IMR-90 (cell line): Measurements from ENCODE around the gene ACP2. TPM values are rescaled to one million over a fixed set of nuclear protein-coding genes. Genes with fewer than 3 reads are reported as not detected.

Source experiments
- ATAC-seq: fragments of 200-7000 bp; cut with Tn5 transposase; 2 replicates; pipeline ENCODE4 v1.9.1; 2020; ENCODE audit warnings: low read depth, mild to moderate bottlenecking, moderate library complexity
- BruUV-seq: library from RNA; stranded (reverse); fragments of 400-500 nt; replicated peaks from 2 replicates; lab custom pipeline; 2021; lab: Mats Ljungman, UMichigan
- CTCF ChIA-PET: fragments of 300-600 bp; formaldehyde crosslinking; extraction: SDS; loops from one replicate; lab custom pipeline; 2021; ENCODE audit warnings: antibody characterized with exemption; lab: Yijun Ruan, JAX
- POLR2A ChIA-PET: fragments of 300-600 bp; sonication (Branson Sonifier 250); formaldehyde crosslinking; loops from one replicate; lab custom pipeline; 2022; ENCODE audit warnings: antibody characterized with exemption; ENCODE audit not compliant: unreplicated experiment; lab: Charles Lee
- DNase-seq: peaks from one replicate; pipeline ENCODE4 v3.0.0; 2013
- H2AFZ ChIP-seq: replicated peaks from 2 replicates; pipeline ENCODE3; 2013; ENCODE audit warnings: low read length, mild to moderate bottlenecking; ENCODE audit not compliant: poor library complexity
- H2AK5ac ChIP-seq: 2 replicates; pipeline ENCODE4 v1.6.1; 2013; ENCODE audit warnings: low read depth, low read length, inconsistent platforms
- H2AK9ac ChIP-seq: replicated peaks from 2 replicates; pipeline ENCODE3; 2013; ENCODE audit warnings: mild to moderate bottlenecking, low read depth, low read length, moderate library complexity; ENCODE audit not compliant: poor library complexity
- H2BK120ac ChIP-seq: 2 replicates; pipeline ENCODE4 v1.6.1; 2013; ENCODE audit warnings: low read depth, low read length, inconsistent platforms
- H2BK15ac ChIP-seq: 3 replicates; pipeline ENCODE4 v1.6.1; 2013; ENCODE audit warnings: low read depth, low read length, inconsistent platforms
- H2BK20ac ChIP-seq: 2 replicates; pipeline ENCODE4 v1.6.1; 2013; ENCODE audit warnings: low read depth, mild to moderate bottlenecking, inconsistent platforms, low read length, moderate library complexity
- H2BK5ac ChIP-seq: 2 replicates; pipeline ENCODE4 v1.6.1; 2013; ENCODE audit warnings: mild to moderate bottlenecking, low read depth, low read length, inconsistent platforms; ENCODE audit not compliant: poor library complexity, severe bottlenecking
- H3K14ac ChIP-seq: replicated peaks from 2 replicates; pipeline ENCODE4 v1.6.1; 2013; ENCODE audit warnings: low read depth, low read length, inconsistent platforms
- H3K18ac ChIP-seq: 2 replicates; pipeline ENCODE4 v1.6.1; 2013; ENCODE audit warnings: low read depth, low read length, control low read depth
- H3K23ac ChIP-seq: 2 replicates; pipeline ENCODE4 v1.6.1; 2013; ENCODE audit warnings: low read depth, low read length, inconsistent platforms
- H3K27ac ChIP-seq: 2 replicates; pipeline ENCODE4 v1.5.1; 2013; ENCODE audit warnings: mild to moderate bottlenecking, control low read depth, low read length; ENCODE audit not compliant: insufficient read depth
- H3K27me3 ChIP-seq: 2 replicates; pipeline ENCODE4 v1.6.1; 2013; ENCODE audit warnings: low read length; ENCODE audit not compliant: control insufficient read depth, insufficient read depth
- H3K36me3 ChIP-seq: 2 replicates; pipeline ENCODE4 v1.6.1; 2013; ENCODE audit warnings: low read length, mixed read lengths; ENCODE audit not compliant: control insufficient read depth, insufficient read depth
- H3K4ac ChIP-seq: 2 replicates; pipeline ENCODE4 v1.6.1; 2013; ENCODE audit warnings: low read depth, low read length, inconsistent platforms
- H3K4me1 ChIP-seq: 2 replicates; pipeline ENCODE4 v1.6.1; 2013; ENCODE audit warnings: low read length, mixed read lengths; ENCODE audit not compliant: control insufficient read depth, insufficient read depth
- H3K4me2 ChIP-seq: 2 replicates; pipeline ENCODE4 v1.6.1; 2013; ENCODE audit warnings: low read depth, mild to moderate bottlenecking, control low read depth, low read length, moderate library complexity
- H3K4me3 ChIP-seq: 2 replicates; pipeline ENCODE4 v1.5.1; 2013; ENCODE audit warnings: low read depth, mild to moderate bottlenecking, control low read depth, low read length, moderate library complexity; ENCODE audit not compliant: insufficient read depth
- H3K56ac ChIP-seq: 2 replicates; pipeline ENCODE4 v1.6.1; 2013; ENCODE audit warnings: low read length, inconsistent platforms; ENCODE audit not compliant: insufficient read depth; ENCODE audit errors: extremely low read depth
- H3K79me1 ChIP-seq, 2 experiments: 2 replicates each; pipeline ENCODE4 v1.6.1; 2013; ENCODE audit warnings: low read length in 2 of 2, inconsistent platforms in 1 of 2, low read depth in 1 of 2
- H3K9ac ChIP-seq: 2 replicates; pipeline ENCODE4 v1.6.1; 2013; ENCODE audit warnings: low read depth, low read length, control low read depth
- H3K9me1 ChIP-seq: 2 replicates; pipeline ENCODE4 v1.6.1; 2013; ENCODE audit warnings: low read length, inconsistent platforms; ENCODE audit not compliant: insufficient read depth
- H3K9me3 ChIP-seq: 2 replicates; pipeline ENCODE4 v1.6.1; 2013; ENCODE audit warnings: low read length; ENCODE audit not compliant: control insufficient read depth, insufficient read depth
- H4K20me1 ChIP-seq: 2 replicates; pipeline ENCODE4 v1.6.1; 2013; ENCODE audit warnings: low read length, inconsistent platforms; ENCODE audit not compliant: insufficient read depth
- H4K5ac ChIP-seq: 2 replicates; pipeline ENCODE4 v1.6.1; 2013; ENCODE audit warnings: mild to moderate bottlenecking, low read depth, low read length, control low read depth
- H4K8ac ChIP-seq, 2 experiments: 2 replicates each; pipeline ENCODE4 v1.6.1; 2013; ENCODE audit warnings: low read depth in 2 of 2, low read length in 2 of 2, control low read depth in 1 of 2, inconsistent platforms in 1 of 2
- H4K91ac ChIP-seq: 2 replicates; pipeline ENCODE4 v1.6.1; 2013; ENCODE audit warnings: low read depth, low read length, inconsistent platforms; ENCODE audit not compliant: insufficient read depth
- BHLHE40 ChIP-seq: fragments of 150-350 bp; IDR thresholded peaks from 2 replicates; pipeline ENCODE4 v1.6.1; 2016; ENCODE audit warnings: mild to moderate bottlenecking, low read depth, low read length
- MAZ ChIP-seq: IDR thresholded peaks from 2 replicates; pipeline ENCODE4 v1.6.1; 2012; ENCODE audit warnings: low read depth, mild to moderate bottlenecking, low read length, improper control_type of control experiment, moderate library complexity, borderline replicate concordance
- WGBS, 2 experiments: methylation state at CpG; one replicate each; pipeline versions ENCODE4 v1.1.5 to v1.1.7; 2013; ENCODE audit warnings: missing lambda C conversion rate in 2 of 2; ENCODE audit not compliant: insufficient read length in 1 of 2; ENCODE audit errors: extremely low coverage in 2 of 2; 5-methylcytosine and 5-hydroxymethylcytosine counted together
- dilution Hi-C: fragments of 300-500 bp; cut with HindIII; formaldehyde crosslinking; loops from one replicate; pipeline ENCODE4 v1.14.3; 2018; ENCODE audit warnings: low sequenced_read_pairs; ENCODE audit not compliant: unreplicated experiment
- in situ Hi-C: fragments of 300-500 bp; cut with MboI; formaldehyde crosslinking; loops from 3 replicates; pipeline ENCODE4 v1.14.3; 2019; ENCODE audit warnings: low sequenced_read_pairs, inconsistent platforms, mixed read lengths
- intact Hi-C: fragments of 100-400 bp; cut with micrococcal nuclease; formaldehyde crosslinking; loops from 2 replicates; pipeline ENCODE4 v1.10.0; 2022
- polyA plus RNA-seq, 3 experiments: library from polyadenylated mRNA; depleted of rRNA; stranded (reverse); fragments of >200 nt; gene quantifications; 2 replicates each; pipeline ENCODE4 v1.2.3, GENCODE V29; 2012; ENCODE audit warnings: low replicate concordance in 1 of 3
- total RNA-seq: library from RNA; depleted of rRNA; stranded (reverse); fragments of >200 nt; gene quantifications from 2 replicates; pipeline ENCODE4 v1.2.3, GENCODE V29; 2012

ACP2 gene
- total and polyA plus RNA-seq, 2 of the 4 experiments (the other 2 are of a cell fraction), result 17.7 to 23.6 TPM

DNA sequence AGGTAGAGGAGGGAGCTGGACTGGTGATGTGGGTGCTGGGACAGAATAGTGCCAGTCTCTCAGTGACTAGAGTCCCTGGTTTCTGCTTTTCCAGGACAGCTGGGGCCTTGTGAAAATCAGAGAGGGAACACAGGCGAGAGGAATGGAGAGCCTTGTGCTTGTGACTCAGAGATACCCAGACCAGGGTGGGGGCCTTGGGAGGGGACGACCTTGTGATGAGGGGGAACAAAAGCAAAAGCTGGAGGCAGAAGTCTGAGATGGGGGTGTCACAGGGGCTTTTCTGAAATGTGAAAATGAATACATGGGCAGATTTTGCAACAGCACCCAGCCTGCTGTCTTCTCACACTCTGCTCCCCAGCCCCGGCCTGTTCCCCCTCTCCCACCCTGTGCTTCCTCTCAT, 5.8 kb upstream of the ACP2 start:
- no peak overlapping the region for H3K4me3 ChIP-seq
- peak overlapping the region; percentile 66 for H3K18ac ChIP-seq
- H2AK9ac ChIP-seq, result peak overlapping the region; percentile 5
- H3K36me3 ChIP-seq, result no peaks in the 10 kb centered on the region
- H4K20me1 ChIP-seq, result no peaks in the 10 kb centered on the region
- peaks cover 7 to 43% of the 10 kb centered on the region in 2 experiments for H3K79me1 ChIP-seq
- CTCF ChIA-PET, result no interaction called here
- H3K4me2 ChIP-seq, result peak overlapping the region; percentile 48
- H4K8ac ChIP-seq, result peak overlapping the region; percentile 92 to 96; a peak in 3 of 4 replicates
- H3K56ac ChIP-seq, result no peak overlapping the region
- H3K9me3 ChIP-seq, result no peaks in the 10 kb centered on the region
- POLR2A ChIA-PET, result interaction anchor here (0.6 kb wide), 1 partner anchor 69 kb away, joined by 4 read pairs; no protein-coding TSS in a partner anchor
- dilution Hi-C loops (no loop called here), in situ Hi-C loops (no loop called here), intact Hi-C loops (no loop called here)
- H2BK120ac ChIP-seq, result peak overlapping the region; percentile 89; the same call in 1 of the 2 replicates
- peak overlapping the region; percentile 53 for H2BK5ac ChIP-seq
- 0 out of 2 replicates have a peak, but pooled peaks have one; percentile 44 for TF ChIP-seq MAZ
- no peak for TF ChIP-seq BHLHE40
- H2AFZ ChIP-seq, result peak overlapping the region; percentile 81
- peak overlapping the region; percentile 72 for H3K27ac ChIP-seq
- peaks cover 11% of the 10 kb centered on the region for H3K9me1 ChIP-seq
- H3K9ac ChIP-seq, result peak overlapping the region; percentile 47
- H3K27me3 ChIP-seq, result no peaks in the 10 kb centered on the region
- peak overlapping the region; percentile 59 for H2AK5ac ChIP-seq
- peak overlapping the region; percentile 88 for H3K14ac ChIP-seq
- H3K23ac ChIP-seq, result peak overlapping the region; percentile 86; the same call in 1 of the 2 replicates
- peak overlapping the region; percentile 91; the same call in 2 of the 3 replicates for H2BK15ac ChIP-seq
- BruUV-seq, result no TSS peak
- peak overlapping the region; percentile 70 for H4K5ac ChIP-seq
- 33% methylated on average over 1 of the region's 3 CpGs; no CpG with 5 or more reads in 1 of the 2 experiments for WGBS, 2 experiments
- peak overlapping the region; percentile 55 for H4K91ac ChIP-seq
- DNase-seq (no peak), ATAC-seq (peak; percentile 24)
- H3K4me1 ChIP-seq, result peaks cover 26% of the 10 kb centered on the region
- peak overlapping the region; percentile 30; the same call in 1 of the 2 replicates for H2BK20ac ChIP-seq
- peak overlapping the region; percentile 84 for H3K4ac ChIP-seq
